WTC11 (cell line): ENCODE measurements around the gene NUP98. TPM values are rescaled to one million over a fixed set of nuclear protein-coding genes. Genes with fewer than 3 reads are reported as not detected.
"Not testable (repeated sequence)": the region's sequence is repeated elsewhere in the genome, so short reads cannot be mapped to it uniquely, and the experiment has no call there.

Experiments used
- ATAC-seq: fragments of 200-7000 bp; cut with Tn5 transposase; 2 replicates; pipeline ENCODE4 v1.10.0; 2021; ENCODE audit warnings: mild to moderate bottlenecking, moderate library complexity
- CTCF ChIA-PET: fragments of 300-600 bp; sonication (Branson Sonifier 250); formaldehyde crosslinking; loops from one replicate; lab custom pipeline; 2021; ENCODE audit warnings: antibody characterized with exemption; lab: Charles Lee
- POLR2A ChIA-PET: fragments of 350-600 bp; sonication (Branson Sonifier 250); formaldehyde crosslinking; loops from one replicate; lab custom pipeline; 2021; ENCODE audit warnings: antibody characterized with exemption; lab: Charles Lee
- DNase-seq: peaks from one replicate; pipeline ENCODE4 v3.0.0; 2021; ENCODE audit warnings: low spot score
- H3K27ac Mint-ChIP-seq: 2 replicates; pipeline ENCODE4 v1.8.0; 2021; ENCODE audit warnings: mixed read lengths
- H3K27me3 Mint-ChIP-seq: 2 replicates; pipeline ENCODE4 v1.8.0; 2021; ENCODE audit warnings: low read depth, mild to moderate bottlenecking, moderate library complexity, mixed read lengths
- H3K36me3 Mint-ChIP-seq: 2 replicates; pipeline ENCODE4 v1.8.0; 2021; ENCODE audit warnings: mixed read lengths
- H3K4me1 Mint-ChIP-seq: 2 replicates; pipeline ENCODE4 v1.8.0; 2022; ENCODE audit warnings: mixed read lengths
- H3K4me3 Mint-ChIP-seq: 2 replicates; pipeline ENCODE4 v1.8.0; 2021; ENCODE audit warnings: mild to moderate bottlenecking, moderate library complexity, mixed read lengths
- H3K9me3 Mint-ChIP-seq: 2 replicates; pipeline ENCODE4 v1.8.0; 2021; ENCODE audit warnings: mixed read lengths
- ESRRA ChIP-seq: sonication (generic); formaldehyde crosslinking; IDR thresholded peaks from 2 replicates; pipeline ENCODE4 v1.8.1; 2022; ENCODE audit warnings: mild to moderate bottlenecking, missing genetic modification reagents, borderline replicate concordance
- FOXK1 ChIP-seq: sonication (generic); formaldehyde crosslinking; IDR thresholded peaks from 2 replicates; pipeline ENCODE4 v1.8.0; 2022; ENCODE audit warnings: mild to moderate bottlenecking, moderate library complexity, missing genetic modification reagents
- JUN ChIP-seq: sonication (generic); formaldehyde crosslinking; IDR thresholded peaks from 2 replicates; pipeline ENCODE4 v1.8.0; 2023; ENCODE audit warnings: mild to moderate bottlenecking, missing genetic modification reagents
- MYBL2 ChIP-seq: sonication (generic); formaldehyde crosslinking; IDR thresholded peaks from 2 replicates; pipeline ENCODE4 v1.8.1; 2023; ENCODE audit warnings: mild to moderate bottlenecking, moderate library complexity, missing genetic modification reagents
- NFYB ChIP-seq: sonication (generic); formaldehyde crosslinking; conservative IDR thresholded peaks from 2 replicates; pipeline ENCODE4 v1.8.0; 2022; ENCODE audit warnings: low read depth, missing genetic modification reagents
- NR2C2 ChIP-seq: sonication (generic); formaldehyde crosslinking; IDR thresholded peaks from 2 replicates; pipeline ENCODE4 v1.8.0; 2022; ENCODE audit warnings: mild to moderate bottlenecking, missing genetic modification reagents
- SP1 ChIP-seq: sonication (generic); formaldehyde crosslinking; conservative IDR thresholded peaks from 2 replicates; pipeline ENCODE4 v1.8.1; 2022; ENCODE audit warnings: missing genetic modification reagents
- TP53 ChIP-seq: sonication (generic); formaldehyde crosslinking; IDR thresholded peaks from 2 replicates; pipeline ENCODE4 v1.8.1; 2023; ENCODE audit warnings: mild to moderate bottlenecking, missing genetic modification reagents
- ZNF121 ChIP-seq: sonication (generic); formaldehyde crosslinking; IDR thresholded peaks from 2 replicates; pipeline ENCODE4 v1.8.0; 2023; ENCODE audit warnings: missing genetic modification reagents
- ZNF317 ChIP-seq: sonication (generic); formaldehyde crosslinking; IDR thresholded peaks from 2 replicates; pipeline ENCODE4 v1.8.1; 2023; ENCODE audit warnings: low read depth, mild to moderate bottlenecking, moderate library complexity, missing genetic modification reagents, borderline replicate concordance
- total RNA-seq: library from RNA; stranded (reverse); gene quantifications from 3 replicates; pipeline ENCODE4 v1.2.3, GENCODE V29; 2021
- TF ChIP-seq, protein P1 (sequence below): sonication (generic); formaldehyde crosslinking; IDR thresholded peaks from 2 replicates; pipeline ENCODE4 v1.8.0; 2023; ENCODE audit warnings: missing genetic modification reagents, mild to moderate bottlenecking, borderline replicate concordance
- TF ChIP-seq, protein P2 (sequence below): sonication (generic); formaldehyde crosslinking; IDR thresholded peaks from 2 replicates; pipeline ENCODE4 v1.8.1; 2022; ENCODE audit warnings: missing genetic modification reagents, borderline replicate concordance
- TF ChIP-seq, protein P3 (sequence below): sonication (generic); formaldehyde crosslinking; IDR thresholded peaks from 2 replicates; pipeline ENCODE4 v1.8.1; 2022; ENCODE audit warnings: mild to moderate bottlenecking, moderate library complexity, missing genetic modification reagents
- TF ChIP-seq, protein P4 (sequence below): sonication (generic); formaldehyde crosslinking; IDR thresholded peaks from 2 replicates; pipeline ENCODE4 v1.8.0; 2022; ENCODE audit warnings: mild to moderate bottlenecking, missing genetic modification reagents
- TF ChIP-seq, protein P5 (sequence below): sonication (generic); formaldehyde crosslinking; IDR thresholded peaks from 2 replicates; pipeline ENCODE4 v1.8.1; 2023; ENCODE audit warnings: mild to moderate bottlenecking, missing genetic modification reagents, moderate library complexity
- TF ChIP-seq, protein P6 (sequence below): sonication (generic); formaldehyde crosslinking; IDR thresholded peaks from 2 replicates; pipeline ENCODE4 v1.8.0; 2022; ENCODE audit warnings: mild to moderate bottlenecking, missing genetic modification reagents

Gene NUP98
- total RNA-seq, 1 experiment from 2014 or later = 81.4 TPM

DNA sequence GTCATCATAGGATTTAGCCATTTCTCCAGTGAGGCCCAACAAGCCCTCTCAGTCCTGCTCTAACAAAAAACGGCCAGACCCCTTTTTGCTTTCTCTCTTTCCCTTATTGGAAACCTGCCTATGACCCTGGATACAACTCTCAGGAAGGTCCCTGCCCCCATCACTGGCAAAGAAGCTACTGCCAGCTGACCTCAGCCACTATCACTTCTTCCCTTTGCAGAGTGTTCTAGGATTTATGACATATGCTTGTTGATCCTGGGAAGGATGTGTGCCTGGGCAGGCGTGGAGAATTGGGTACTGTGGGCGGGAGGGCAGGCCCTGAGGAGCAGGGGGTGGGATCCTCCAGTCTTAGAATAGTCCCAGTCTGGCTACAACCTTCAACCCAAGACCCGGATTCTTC lies 18.5 kb upstream of the NUP98 start:
- Mint-ChIP-seq H3K27me3 (no peaks in the 10 kb centered on the region), H3K36me3 (no peaks in the 10 kb centered on the region), H3K4me3 (no peak overlapping the region), H3K4me1 (peaks cover 8% of the 10 kb centered on the region), H3K9me3 (no peaks in the 10 kb centered on the region), H3K27ac (no peak overlapping the region)
- no peak for TF ChIP-seq NR2C2
- TF ChIP-seq, protein P1, sequence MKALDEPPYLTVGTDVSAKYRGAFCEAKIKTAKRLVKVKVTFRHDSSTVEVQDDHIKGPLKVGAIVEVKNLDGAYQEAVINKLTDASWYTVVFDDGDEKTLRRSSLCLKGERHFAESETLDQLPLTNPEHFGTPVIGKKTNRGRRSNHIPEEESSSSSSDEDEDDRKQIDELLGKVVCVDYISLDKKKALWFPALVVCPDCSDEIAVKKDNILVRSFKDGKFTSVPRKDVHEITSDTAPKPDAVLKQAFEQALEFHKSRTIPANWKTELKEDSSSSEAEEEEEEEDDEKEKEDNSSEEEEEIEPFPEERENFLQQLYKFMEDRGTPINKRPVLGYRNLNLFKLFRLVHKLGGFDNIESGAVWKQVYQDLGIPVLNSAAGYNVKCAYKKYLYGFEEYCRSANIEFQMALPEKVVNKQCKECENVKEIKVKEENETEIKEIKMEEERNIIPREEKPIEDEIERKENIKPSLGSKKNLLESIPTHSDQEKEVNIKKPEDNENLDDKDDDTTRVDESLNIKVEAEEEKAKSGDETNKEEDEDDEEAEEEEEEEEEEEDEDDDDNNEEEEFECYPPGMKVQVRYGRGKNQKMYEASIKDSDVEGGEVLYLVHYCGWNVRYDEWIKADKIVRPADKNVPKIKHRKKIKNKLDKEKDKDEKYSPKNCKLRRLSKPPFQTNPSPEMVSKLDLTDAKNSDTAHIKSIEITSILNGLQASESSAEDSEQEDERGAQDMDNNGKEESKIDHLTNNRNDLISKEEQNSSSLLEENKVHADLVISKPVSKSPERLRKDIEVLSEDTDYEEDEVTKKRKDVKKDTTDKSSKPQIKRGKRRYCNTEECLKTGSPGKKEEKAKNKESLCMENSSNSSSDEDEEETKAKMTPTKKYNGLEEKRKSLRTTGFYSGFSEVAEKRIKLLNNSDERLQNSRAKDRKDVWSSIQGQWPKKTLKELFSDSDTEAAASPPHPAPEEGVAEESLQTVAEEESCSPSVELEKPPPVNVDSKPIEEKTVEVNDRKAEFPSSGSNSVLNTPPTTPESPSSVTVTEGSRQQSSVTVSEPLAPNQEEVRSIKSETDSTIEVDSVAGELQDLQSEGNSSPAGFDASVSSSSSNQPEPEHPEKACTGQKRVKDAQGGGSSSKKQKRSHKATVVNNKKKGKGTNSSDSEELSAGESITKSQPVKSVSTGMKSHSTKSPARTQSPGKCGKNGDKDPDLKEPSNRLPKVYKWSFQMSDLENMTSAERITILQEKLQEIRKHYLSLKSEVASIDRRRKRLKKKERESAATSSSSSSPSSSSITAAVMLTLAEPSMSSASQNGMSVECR (CRISPR knock-in tag) = no peak
- no peak for TF ChIP-seq ZNF317 (CRISPR knock-in tag)
- DNase-seq (no peak), ATAC-seq (no peak)
- ChIA-PET CTCF (interaction anchor here (0.6 to 1.7 kb wide), 4 partner anchors 8 to 599 kb away, joined by 3 to 7 read pairs (median 4); no protein-coding TSS in a partner anchor), POLR2A (no interaction called here)

DNA sequence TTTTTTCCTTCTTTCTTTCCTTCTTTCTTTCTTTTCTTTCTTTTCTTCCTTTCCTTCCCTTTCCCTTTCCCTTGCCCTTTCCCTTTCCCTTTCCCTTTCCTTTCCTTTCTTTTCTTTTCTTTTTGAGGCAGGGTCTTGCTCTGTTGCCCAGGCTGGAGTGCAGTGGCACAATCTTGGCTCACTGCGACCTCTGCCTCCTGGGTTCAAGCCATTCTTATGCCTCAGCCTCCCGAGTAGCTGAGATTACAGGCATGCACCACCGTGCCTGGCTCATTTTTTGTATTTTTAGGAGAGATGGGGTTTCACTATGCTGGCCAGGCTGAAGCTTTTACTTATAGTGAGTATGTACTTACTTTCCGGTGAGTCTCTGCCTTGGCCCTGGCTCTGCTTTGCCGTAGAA lies 17.5 kb upstream of the NUP98 start:
- H3K4me3 Mint-ChIP-seq, H3K27ac Mint-ChIP-seq, H3K4me1 Mint-ChIP-seq, H3K9me3 Mint-ChIP-seq, H3K27me3 Mint-ChIP-seq, H3K36me3 Mint-ChIP-seq, DNase-seq, ATAC-seq, POLR2A ChIA-PET: not testable (repeated sequence)
- TF ChIP-seq, protein P2, sequence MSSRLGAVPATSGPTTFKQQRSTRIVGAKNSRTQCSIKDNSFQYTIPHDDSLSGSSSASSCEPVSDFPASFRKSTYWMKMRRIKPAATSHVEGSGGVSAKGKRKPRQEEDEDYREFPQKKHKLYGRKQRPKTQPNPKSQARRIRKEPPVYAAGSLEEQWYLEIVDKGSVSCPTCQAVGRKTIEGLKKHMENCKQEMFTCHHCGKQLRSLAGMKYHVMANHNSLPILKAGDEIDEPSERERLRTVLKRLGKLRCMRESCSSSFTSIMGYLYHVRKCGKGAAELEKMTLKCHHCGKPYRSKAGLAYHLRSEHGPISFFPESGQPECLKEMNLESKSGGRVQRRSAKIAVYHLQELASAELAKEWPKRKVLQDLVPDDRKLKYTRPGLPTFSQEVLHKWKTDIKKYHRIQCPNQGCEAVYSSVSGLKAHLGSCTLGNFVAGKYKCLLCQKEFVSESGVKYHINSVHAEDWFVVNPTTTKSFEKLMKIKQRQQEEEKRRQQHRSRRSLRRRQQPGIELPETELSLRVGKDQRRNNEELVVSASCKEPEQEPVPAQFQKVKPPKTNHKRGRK (CRISPR knock-in tag) = peak; percentile 96
- peak; percentile 90 for TF ChIP-seq ZNF121 (CRISPR knock-in tag)
- CTCF ChIA-PET = interaction anchor here (2.7 kb wide), 1 partner anchor 26 kb away, joined by 10 read pairs; the partner anchor contains the start of gene RHOG

DNA sequence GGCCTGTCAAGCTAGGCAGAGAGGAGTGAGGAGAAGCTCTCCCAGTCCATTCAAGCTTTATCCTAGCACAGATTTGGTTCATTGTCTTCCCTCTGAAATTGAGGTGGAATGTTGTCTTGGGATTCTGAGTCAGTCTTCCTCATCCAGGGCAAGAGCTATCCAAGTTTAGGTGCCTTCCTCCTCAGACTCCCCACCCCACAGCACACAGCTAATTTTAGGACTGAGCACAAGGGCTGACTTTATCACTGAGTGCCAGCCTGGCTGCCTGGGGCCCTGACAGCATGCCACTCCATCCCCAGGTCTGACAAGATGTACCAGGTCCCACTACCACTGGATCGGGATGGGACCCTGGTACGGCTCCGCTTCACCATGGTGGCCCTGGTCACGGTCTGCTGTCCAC lies 13.6 kb upstream of the NUP98 start:
- no peak overlapping the region for H3K27ac Mint-ChIP-seq
- H3K4me3 Mint-ChIP-seq = no peak overlapping the region
- DNase-seq = no peak
- no peaks in the 10 kb centered on the region; the same call in 1 of the 2 replicates for H3K27me3 Mint-ChIP-seq
- ATAC-seq = no peak
- CTCF ChIA-PET = interaction anchor here (1.1 to 1.3 kb wide), 4 partner anchors 14 to 44 kb away, joined by 3 to 6 read pairs (median 4); partner anchors contain the start of genes RHOG and STIM1
- peaks cover 11% of the 10 kb centered on the region for H3K4me1 Mint-ChIP-seq
- POLR2A ChIA-PET = interaction anchor here (0.9 kb wide), 1 partner anchor 14 kb away, joined by 4 read pairs; no protein-coding TSS in a partner anchor
- H3K36me3 Mint-ChIP-seq = no peaks in the 10 kb centered on the region
- H3K9me3 Mint-ChIP-seq = no peaks in the 10 kb centered on the region
- no peak for TF ChIP-seq MYBL2
- TF ChIP-seq ESRRA (CRISPR knock-in tag) = no peak
- no peak for TF ChIP-seq TP53 (CRISPR knock-in tag)
- no peak for TF ChIP-seq SP1 (CRISPR knock-in tag)
- TF ChIP-seq, protein P1 (CRISPR knock-in tag) = no peak
- no peak for TF ChIP-seq JUN (CRISPR knock-in tag)
- no peak for TF ChIP-seq NFYB (CRISPR knock-in tag)
- TF ChIP-seq, protein P3, sequence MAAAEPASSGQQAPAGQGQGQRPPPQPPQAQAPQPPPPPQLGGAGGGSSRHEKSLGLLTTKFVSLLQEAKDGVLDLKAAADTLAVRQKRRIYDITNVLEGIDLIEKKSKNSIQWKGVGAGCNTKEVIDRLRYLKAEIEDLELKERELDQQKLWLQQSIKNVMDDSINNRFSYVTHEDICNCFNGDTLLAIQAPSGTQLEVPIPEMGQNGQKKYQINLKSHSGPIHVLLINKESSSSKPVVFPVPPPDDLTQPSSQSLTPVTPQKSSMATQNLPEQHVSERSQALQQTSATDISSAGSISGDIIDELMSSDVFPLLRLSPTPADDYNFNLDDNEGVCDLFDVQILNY (CRISPR knock-in tag) = no peak
- no peak for TF ChIP-seq FOXK1
- TF ChIP-seq, protein P4, sequence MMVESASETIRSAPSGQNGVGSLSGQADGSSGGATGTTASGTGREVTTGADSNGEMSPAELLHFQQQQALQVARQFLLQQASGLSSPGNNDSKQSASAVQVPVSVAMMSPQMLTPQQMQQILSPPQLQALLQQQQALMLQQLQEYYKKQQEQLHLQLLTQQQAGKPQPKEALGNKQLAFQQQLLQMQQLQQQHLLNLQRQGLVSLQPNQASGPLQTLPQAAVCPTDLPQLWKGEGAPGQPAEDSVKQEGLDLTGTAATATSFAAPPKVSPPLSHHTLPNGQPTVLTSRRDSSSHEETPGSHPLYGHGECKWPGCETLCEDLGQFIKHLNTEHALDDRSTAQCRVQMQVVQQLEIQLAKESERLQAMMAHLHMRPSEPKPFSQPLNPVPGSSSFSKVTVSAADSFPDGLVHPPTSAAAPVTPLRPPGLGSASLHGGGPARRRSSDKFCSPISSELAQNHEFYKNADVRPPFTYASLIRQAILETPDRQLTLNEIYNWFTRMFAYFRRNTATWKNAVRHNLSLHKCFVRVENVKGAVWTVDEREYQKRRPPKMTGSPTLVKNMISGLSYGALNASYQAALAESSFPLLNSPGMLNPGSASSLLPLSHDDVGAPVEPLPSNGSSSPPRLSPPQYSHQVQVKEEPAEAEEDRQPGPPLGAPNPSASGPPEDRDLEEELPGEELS = no peak
- TF ChIP-seq, protein P5, sequence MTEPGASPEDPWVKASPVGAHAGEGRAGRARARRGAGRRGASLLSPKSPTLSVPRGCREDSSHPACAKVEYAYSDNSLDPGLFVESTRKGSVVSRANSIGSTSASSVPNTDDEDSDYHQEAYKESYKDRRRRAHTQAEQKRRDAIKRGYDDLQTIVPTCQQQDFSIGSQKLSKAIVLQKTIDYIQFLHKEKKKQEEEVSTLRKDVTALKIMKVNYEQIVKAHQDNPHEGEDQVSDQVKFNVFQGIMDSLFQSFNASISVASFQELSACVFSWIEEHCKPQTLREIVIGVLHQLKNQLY (CRISPR knock-in tag) = no peak
- TF ChIP-seq, protein P6, sequence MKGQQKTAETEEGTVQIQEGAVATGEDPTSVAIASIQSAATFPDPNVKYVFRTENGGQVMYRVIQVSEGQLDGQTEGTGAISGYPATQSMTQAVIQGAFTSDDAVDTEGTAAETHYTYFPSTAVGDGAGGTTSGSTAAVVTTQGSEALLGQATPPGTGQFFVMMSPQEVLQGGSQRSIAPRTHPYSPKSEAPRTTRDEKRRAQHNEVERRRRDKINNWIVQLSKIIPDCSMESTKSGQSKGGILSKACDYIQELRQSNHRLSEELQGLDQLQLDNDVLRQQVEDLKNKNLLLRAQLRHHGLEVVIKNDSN (CRISPR knock-in tag) = no peak
